ENCODE measurements around the gene GID4. TPM values are rescaled to one million over a fixed set of nuclear protein-coding genes. Genes with fewer than 3 reads are reported as not detected.
"Not testable (repeated sequence)": the region's sequence is repeated elsewhere in the genome, so short reads cannot be mapped to it uniquely, and the experiment has no call there.

The GID4 gene
- total RNA-seq: 13.2 and 13.9 TPM in 2 replicates
- polyA plus RNA-seq (2012): 9.4 TPM

DNA sequence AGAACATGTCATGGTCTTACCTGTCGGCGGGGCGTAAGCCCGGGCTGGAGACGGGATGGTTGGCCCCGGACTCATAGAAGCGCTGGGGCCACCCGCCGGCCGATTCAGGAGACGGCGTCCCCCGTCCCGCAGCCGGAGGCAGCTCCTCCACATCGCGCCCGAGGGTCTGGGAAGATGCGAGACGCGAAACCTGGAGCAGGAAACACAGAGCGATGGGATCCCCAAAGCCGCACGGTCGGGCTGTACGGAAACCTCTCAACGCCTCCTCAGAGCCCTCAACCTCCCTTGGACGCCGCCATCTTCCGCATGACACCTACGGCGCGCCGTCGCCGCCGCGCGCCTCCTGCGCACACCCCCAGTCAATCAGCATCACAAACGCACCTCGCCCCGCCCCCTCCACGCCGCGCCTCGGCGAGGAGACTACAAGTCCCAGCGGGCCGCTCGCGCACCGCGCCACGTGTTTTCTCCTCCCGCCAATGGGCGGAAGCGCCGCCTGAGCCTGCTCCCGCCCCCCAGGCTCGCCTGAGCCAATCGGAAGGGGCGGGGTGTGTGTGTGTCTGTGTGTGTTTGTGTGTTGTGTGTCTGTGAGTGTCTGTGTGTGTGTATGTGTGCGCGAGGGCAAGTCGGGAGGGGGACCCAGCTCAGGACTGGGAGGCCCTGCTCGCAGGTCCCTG is at the start of gene GID4, which contains the start of gene ATPAF2:
TSS of gene GID4 (plus strand) at position 548 of the 674 bp plus-strand sequence. CDS start at position 605, 57 bp downstream.
TSS of gene ATPAF2 (minus strand) at position 308 of the 674 bp plus-strand sequence. CDS start at position 153, 155 bp downstream.
- peak; percentile 99 for DNase-seq (ENCODE audit: low read depth)

DNA sequence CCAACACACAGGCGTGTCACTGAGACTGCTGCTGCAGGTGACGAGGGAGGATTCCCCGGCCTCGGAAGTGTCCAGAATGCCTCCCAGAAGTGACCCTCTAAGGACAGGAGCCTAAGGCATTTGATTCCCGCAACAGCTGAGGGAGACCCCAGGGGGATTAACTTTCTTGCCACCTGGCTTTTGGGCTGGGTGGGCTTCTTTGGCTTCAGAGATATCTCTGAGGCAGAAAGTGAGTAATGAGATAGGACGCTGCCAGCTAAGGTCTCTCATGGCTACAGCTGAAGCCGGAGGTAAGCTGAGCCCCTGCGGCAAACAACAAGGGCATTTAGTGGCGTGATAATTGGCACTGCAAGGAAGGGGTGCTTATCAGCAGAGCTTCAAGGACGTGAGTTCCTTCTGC is 49.6 kb upstream of the GID4 start:
- no peak for DNase-seq (ENCODE audit: low read depth)

DNA sequence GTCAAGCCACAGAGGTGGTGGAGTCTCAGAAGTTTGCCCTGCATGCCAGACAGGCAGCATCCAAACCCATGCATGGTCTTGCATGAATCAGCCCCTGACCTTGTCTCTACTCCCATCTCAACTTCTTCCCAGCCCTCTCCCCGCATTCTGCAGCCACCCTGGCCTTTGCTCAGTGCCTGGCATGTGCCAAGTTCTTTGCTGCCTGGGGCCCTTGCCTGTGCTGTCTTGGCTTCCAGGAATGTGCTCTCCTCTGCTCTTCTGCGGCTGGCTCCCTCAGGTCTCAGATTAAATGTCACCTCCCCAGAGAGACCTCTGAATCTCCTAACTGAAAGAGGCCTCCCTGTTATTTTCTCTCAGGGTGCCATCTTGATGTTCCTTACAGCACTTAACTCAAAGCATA is 48.9 kb upstream of the GID4 start:
- no peak for DNase-seq (ENCODE audit: low read depth)

DNA sequence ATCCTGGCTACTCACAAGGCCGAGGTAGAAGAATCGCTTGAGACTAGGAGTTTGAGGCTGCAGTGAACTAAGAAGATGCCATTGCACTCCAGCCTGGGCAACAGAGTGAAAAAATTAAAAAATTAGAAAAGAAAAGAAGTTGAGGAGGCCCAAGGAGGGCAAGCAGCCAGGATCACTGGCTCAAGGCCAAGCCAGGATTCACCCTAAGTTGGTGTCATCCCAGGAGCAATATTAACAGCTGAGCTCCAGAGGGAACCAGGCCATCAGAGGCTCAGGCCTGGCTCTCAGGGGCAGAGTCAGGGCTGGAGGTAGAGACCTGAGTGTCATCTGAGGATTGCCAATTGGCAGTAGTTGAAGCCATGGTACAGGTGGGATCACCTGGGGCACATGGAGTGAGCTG is 45.8 kb upstream of the GID4 start:
- peak; percentile 58 for DNase-seq (ENCODE audit: low read depth)

DNA sequence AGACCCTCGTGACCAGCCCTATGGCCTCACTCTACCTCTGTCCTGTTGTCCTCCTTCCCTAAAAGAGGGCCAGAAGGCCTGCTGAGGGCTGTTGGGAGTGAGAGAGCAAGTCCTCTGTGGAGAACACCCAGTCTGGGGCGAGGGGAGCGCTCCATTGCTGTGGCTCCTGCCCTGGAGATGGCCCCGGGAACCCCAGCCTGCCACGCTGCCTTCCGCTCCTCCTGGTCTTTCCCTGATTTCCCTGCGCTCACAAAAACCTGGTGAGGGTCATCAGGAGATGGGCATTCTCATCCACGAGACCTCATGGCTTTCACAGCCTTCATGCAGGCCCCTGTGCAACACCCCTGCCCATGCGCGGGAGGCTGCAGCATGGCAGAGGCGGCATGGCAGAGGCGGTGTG is 45.4 kb upstream of the GID4 start:
- no peak for DNase-seq (ENCODE audit: low read depth)

DNA sequence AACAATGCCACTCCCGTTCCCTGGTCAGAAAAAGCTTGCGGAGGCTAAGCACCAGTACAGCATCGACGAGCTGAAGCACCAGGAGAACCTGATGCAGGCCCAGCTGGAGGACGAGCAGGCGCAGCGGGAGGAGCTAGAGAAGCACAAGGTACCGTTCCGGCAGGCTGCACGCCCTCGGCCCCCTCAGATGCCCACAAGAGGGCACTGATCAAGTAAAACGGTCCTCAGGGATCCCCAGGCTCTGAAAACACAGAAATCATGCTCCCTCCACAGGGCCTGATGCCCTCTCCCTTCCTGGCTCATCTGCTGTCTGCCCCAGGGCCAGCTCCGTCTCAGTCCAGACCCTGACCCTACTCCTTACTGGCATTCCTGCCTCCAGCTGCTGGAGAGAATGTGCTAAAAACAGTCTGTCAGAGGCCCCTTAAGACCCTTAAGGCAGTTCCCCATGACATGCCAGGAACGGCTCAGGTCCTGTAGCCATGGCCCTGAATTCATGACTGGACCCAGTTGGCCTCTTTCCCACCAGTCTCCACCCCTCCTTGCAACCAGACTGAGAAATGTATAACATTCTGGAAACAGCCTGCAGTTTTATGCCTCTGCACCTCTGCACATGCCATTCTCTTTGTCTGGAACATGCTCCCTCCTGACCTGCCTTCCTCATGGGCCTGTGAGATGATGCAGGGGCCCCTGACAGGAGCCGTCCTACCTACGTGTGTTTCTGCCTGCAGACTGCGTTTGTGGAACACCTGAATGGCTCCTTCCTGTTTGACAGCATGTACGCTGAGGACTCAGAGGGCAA is 44.7 kb upstream of the GID4 start:
- DNase-seq (ENCODE audit: low read depth): no peak

DNA sequence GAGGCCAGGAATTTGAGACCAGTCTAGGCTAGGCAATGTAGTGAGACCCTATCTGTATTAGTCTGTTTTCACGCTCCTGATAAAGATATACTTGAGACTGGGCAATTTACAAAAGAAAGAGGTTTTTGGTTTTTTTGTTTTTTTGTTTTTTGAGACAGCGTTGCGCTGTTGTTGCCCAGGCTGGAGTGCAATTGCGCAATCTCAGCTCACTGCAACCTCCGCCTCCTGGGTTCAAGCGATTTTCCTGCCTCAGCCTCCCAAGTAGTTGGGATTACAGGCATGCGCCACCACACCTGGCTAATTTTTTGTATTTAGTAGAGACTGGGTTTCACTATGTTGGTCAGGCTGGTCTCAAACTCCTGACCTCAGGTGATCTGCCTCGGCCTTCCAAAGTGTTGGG is 43.3 kb upstream of the GID4 start:
- not testable (repeated sequence) for DNase-seq (ENCODE audit: low read depth)

DNA sequence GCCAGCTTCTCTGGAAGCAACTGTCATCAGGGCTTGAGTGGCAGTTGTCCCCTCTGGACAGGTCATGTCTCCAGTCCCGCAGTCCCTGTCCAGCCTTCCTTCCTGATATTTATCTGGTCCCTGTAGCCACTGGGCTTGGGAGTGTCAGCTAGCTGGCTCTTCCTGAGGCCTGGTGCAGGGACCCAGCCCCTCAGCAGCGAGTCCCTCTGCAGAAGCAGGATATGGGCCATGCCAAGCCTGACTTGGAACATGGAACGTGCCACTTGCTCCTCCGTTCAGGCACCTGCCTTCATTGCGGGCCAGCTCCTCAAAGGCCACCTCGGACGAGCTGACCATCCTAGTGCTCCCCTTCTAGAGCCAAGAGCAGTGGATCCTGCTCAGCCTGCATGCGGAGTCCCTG is 40.3 kb upstream of the GID4 start:
- no peak for DNase-seq (ENCODE audit: low read depth)

DNA sequence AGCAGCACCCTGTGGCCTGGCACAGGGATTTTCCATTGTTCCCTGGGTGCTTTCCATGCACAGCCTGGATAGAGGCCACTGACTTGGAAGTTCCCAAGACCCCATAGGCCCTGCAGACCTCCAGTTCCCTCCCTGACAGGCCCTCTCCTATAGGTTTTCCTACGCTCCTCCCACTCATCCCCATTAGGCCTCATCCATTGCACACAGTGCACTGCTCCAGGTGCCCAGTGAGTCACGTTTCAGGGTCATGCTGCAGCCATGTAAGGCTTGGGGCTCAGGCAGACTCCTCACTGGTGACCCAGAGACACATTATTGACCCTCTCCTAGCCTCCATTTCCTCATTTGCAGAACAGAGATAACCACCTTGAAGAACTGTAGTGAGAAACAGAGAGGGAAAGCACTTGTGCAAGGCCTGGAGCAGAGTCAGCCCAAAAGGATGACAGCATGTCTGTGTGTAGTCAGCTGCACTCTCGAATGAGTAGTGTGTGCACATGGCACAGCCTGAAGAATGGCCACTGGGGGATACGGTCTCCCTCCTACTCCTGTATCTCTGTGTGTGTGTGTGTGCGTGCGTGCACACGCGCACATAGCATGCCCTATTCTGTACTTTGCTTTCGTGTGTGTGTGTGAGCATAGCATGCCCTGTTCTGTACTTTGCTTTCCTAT is 39.7 kb upstream of the GID4 start:
- no peak for DNase-seq (ENCODE audit: low read depth)

DNA sequence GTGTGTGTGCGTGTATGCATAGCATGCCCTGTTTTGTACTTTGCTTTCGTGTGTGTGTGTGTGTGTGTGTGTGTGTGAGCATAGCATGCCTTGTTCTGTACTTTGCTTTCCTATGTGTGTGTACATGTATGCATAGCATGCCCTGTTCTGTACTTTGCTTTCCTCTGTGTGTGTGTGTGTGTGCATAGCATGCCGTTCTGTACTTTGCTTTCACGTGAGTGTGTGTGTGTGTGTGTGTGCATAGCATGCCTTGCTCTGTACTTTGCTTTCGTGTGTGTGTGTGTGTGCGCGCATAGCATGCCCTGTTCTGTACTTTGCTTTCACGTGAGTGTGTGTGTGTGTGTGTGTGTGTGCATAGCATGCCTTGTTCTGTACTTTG is 39.2 kb upstream of the GID4 start:
- no peak for DNase-seq (ENCODE audit: low read depth)

DNA sequence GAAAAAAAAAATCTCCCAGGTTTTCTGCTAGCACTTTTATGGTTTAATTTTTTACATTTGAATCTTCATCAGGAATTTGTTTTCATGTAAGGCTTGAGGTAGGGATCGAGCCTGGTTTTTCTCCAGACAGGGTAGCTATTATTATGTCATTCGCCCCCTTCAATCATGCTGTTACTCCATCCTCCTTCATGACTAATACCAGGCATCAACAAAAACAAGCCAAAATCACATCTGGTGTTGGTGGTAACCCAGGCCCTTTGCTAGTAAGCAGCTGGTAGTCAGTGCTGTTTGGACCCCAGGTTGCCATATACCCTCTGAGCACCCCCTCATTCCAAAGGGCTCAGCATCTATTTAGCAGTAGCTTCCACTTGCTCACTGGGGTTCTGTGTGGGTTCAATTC is 37.0 kb upstream of the GID4 start:
- no peak for DNase-seq (ENCODE audit: low read depth)

DNA sequence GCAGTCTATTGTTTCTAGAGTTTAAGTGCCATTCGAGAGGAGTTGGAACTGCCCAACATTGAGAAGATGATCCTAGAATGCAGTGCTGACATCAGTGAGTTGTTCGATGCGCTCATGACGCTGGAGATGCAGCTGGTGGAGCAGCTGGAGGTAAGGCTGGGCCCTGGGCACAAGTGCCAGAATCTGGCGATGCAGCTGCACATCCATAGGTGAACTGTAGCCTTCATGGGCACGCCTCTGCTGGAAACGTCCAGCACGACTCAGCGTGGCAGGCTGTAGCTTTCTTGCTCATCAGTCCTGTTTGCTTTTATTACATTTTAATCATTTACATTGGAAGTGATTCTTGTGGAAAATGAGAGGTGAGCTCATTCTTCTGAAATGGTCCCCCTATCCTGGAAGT is 34.9 kb upstream of the GID4 start:
- DNase-seq (ENCODE audit: low read depth): peak; percentile 77

DNA sequence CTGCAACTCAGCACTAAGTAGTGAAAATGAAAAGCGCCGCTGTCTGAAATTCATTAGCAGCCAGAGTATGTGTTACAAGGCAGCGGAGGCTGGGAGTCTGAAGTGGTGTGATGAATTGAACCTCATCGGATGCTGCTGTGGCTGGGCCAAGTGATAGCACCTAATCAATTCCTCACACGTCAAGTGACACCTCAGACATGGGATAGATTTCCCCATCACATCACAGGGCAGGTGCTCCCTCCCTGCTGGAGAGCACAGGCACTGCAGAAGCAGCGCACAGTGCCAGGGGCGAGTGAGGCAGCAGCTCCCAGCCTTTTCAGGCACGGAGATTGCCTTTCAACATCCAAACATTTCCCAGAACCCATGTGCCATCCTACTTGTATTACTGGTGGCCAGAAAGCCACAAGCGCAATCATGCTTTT is 34.3 kb upstream of the GID4 start:
- DNase-seq (ENCODE audit: low read depth): no peak

DNA sequence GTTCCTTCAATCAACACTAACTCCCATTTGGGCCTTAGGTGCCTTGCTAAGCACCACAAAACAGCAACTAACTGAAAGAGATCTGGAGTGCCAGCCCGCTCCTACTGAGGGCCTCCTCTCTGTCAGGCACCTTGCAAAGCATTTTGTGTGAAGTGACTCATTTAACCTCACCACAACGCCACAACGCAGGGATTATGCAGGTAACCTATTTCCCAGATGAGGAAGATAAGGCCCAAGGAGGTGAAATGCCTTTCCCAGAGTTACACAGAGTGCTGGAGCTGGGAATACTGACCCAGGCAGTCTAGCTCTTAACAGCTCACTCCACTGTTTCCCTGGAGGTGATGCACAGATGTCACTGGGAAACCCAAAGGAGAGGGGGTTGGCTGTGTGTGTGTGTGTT is 33.7 kb upstream of the GID4 start:
- no peak for DNase-seq (ENCODE audit: low read depth)

DNA sequence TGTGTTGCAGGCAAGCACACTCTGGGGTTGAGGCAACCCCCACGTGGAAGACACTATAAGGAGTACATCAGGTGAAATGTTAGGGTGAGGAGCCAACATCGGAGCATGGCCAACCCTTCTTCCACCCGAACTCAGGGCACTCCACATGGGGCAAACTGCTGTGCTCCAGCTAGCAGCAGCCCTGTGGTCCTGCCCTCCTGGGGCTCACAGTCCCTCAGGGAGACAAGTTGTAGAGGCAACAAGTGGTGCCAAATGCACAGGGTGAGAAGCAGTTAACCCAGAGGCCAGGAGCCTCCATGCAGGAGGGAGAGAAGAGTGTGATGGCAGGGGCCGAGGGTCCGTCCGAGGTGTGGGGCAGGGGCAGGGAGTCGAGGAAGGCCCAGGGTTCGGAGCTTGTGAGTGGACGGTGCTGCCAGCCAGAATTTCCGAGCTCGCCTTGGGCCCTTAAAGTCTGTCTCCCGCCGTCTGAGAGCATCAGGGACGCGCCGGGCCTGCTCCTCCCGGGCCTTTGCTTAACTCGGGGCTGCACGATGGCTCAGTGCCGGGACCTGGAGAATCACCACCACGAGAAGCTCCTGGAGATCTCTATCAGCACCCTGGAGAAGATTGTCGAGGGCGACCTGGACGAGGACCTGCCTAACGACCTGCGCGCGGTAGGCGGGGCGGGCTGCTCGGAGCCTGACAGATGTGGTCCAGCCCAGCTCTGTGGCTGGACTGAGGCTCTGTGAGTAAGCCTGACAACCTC is 32.5 kb upstream of the GID4 start:
- DNase-seq (ENCODE audit: low read depth): no peak

DNA sequence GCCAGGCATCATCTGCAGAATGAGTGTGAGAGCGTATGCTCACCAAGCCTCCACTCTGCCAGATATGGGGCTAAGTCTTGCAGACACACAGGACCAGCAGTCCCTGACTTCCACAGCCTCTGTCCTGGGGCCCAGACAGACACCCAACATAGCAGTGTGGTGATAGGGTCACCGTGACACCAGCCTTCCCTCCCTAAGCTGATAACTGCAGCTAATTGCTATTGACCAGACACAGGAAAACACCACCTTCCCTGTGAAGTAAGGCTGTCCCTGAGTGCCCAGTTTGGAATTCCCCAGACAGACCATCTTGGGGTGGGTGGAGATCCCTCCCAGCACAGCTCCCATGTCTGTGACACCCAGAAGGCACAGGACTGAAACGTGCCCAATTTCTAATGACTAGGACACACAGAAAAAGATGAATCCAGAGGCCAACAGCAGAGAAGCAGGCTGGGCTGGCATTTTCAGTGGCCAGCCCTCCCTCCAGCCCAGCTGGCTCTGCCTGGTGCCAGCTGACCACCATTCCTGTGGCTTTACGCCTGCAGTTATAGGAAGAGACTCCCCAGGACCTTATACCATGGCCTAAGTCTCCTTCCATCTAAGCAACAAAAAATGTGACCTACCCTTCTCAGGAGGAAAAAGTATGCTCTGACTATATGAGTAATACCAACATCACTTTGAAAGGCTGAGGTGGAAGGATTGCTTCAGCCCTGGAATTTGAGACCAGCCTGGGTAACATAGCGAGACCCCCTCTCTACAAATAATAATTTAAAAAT is 30.5 kb upstream of the GID4 start:
- peak; percentile 84 for DNase-seq (ENCODE audit: low read depth)

DNA sequence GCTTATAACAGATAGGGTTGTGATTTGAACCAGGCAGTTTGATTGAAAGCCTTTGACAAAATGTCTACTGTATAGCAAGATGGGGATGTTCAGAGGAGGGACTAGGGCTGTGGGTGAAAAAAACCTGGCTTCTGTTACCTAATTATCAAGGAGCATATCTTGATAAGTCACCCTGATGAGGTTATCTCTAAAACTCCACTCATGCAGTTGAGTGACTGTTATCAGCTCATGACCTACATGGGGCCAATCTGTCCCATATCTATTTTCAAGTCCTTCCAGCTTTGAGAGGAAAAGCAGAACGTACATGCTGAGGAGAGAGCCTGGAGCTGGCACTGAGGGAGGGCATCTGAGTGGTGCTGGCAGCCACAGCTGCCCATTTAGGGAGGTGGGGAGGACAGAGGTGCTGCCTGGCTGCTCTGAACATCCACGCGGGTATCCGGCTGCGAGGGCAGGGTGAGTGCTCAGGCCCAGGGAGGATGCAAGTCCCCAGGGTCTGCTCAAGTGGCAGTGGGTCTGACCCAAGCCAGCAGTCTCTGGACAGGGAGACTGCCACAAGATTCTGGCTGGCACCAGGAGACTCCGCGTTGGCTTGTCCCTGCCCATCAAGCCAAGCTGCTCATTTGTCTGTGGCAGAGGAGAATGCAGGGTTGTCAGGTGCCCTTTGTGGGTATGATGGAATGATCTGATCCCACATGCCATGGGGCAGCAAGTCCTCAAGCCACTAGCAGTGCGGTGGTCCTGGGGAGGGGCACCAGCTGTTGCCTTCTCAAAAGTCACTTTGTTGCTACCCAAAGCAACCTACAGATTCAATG is 29.4 kb upstream of the GID4 start:
- DNase-seq (ENCODE audit: low read depth): peak; percentile 88

DNA sequence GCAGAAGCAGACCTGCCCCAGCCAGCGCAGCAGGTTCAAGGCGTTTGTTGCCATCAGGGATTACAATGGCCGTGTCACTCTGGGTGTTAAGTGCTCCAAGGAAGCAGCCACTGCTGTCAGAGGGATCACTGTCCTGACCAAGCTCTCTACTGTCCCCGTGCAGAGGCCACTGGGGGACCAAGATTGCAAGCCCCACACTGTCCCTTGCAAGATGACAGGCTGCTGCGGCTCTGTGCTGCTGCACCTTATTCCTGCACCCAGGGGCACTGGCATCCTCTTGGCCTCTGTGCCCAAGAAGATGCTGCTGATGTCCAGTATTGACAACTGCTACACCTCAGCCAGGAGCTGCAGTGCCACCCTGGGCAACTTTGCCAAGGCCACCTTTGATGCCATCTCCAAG is 27.9 kb upstream of the GID4 start:
- DNase-seq (ENCODE audit: low read depth): no peak

DNA sequence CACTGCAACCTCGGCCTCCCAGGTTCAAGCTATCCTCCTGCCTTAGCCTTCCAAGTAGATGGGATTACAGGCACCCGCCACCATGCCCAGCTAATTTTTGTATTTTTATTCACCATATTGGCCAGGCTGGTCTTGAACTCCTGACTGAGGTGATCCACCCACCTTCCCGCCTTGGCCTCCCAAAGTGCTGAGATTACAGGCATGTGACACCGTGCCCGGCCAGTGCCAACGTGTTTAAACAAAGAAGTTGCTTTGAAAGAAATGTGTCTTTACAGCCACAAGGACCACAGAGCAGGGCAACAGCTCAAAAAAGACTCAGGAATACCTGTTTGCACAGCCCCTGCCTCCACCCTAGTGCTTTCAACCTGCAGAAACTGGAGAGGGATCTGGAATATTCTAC is 25.2 kb upstream of the GID4 start:
- no peak for DNase-seq (ENCODE audit: low read depth)

DNA sequence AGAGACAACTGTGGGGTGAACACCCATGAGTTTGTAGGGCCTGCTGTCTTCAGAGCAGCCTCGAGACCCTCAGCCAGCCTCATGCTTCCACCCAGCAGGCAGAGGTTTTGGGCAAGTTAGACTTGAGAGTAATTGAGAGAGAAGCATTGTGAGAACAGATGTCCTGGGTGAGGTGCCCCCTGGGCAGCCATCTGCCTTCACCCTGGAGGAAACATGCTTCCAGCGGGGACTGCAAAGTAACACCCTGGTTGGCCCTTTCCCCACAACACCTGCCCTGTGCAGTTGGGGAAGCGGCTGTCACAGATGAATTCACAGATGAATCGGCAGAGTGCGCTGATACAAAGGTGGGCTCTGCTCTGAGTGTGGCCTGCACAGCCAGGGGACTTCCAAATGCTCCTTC is 23.6 kb upstream of the GID4 start:
- no peak for DNase-seq (ENCODE audit: low read depth)
